ENCODE measurements around the gene ZSCAN18. TPM values are rescaled to one million over a fixed set of nuclear protein-coding genes. Genes with fewer than 3 reads are reported as not detected.

ZSCAN18 gene
- total and polyA plus RNA-seq, 2 of the 13 experiments (the other 11 are each of a cell fraction or from before 2014, with no cell fraction given), result not detected

- TF ChIP-seq FUBP1 (CRISPR knock-in tag; IDR thresholded peaks at IDR 0.05; ENCODE audit: borderline replicate concordance), result no peak
Measured at GRCh38 chr19:58123354-58123753, 25.3 kb upstream of the ZSCAN18 start (continued).

GRCh38 chr19:58118979-58119733 is 21.1 kb upstream of the ZSCAN18 start:
- intact Hi-C loops (cut with micrococcal nuclease; ENCODE audit: unreplicated experiment) (no loop called here), in situ Hi-C loops (cut with HindIII; ENCODE audit: extremely low pct_ligation_motif_present, low pct_unique_long_range_greater_than_20kb) (no loop called here)
- ChIA-PET POLR2A (no interaction called here), CTCF (ENCODE audit: low intra/inter-chr PET ratio, low total read pairs) (no interaction called here)
- no peaks in the 10 kb centered on the region for H3K36me3 ChIP-seq (replicated peaks in 1 of 2; ENCODE audit: control insufficient read depth in 1 of 2, insufficient read depth in 2 of 2, low read length in 2 of 2)
- FAIRE-seq (no peak), ATAC-seq (no peak), DNase-seq (ENCODE audit: low spot score) (no peak)
- H2AFZ ChIP-seq (ENCODE audit: low read length), result no peak overlapping the region
- H4K20me1 ChIP-seq (ENCODE audit: insufficient read depth, low read length), result no peaks in the 10 kb centered on the region
- BruUV-seq (replicated peaks), result no TSS peak
- H3K9me3 ChIP-seq (ENCODE audit: low read length), result peaks cover 89% of the 10 kb centered on the region
- no peaks in the 10 kb centered on the region for H3K27me3 ChIP-seq (ENCODE audit: control insufficient read depth in 1 of 2, insufficient read depth in 2 of 2, low read length in 2 of 2)
- no peaks in the 10 kb centered on the region for H3K79me2 ChIP-seq (ENCODE audit: insufficient read depth, low read length)
- no peaks in the 10 kb centered on the region for H3K4me1 ChIP-seq (ENCODE audit: insufficient read depth, low read length)
- H3K4me3 ChIP-seq (replicated peaks in 1 of 3; ENCODE audit: insufficient read depth in 1 of 3, low read depth in 2 of 3, low read length in 3 of 3), result no peak overlapping the region
- 56% methylated on average over 5 of the region's 5 CpGs for WGBS (ENCODE audit: low lambda C conversion rate)
- H3K27ac ChIP-seq (ENCODE audit: extremely low read length, insufficient read depth, low read length), result no peak overlapping the region
- H3K4me2 ChIP-seq (ENCODE audit: low read depth, low read length), result no peak overlapping the region
- TF ChIP-seq GMEB1 (CRISPR knock-in tag; IDR thresholded peaks at IDR 0.05; ENCODE audit: borderline replicate concordance) (no peak), YEATS4 (CRISPR knock-in tag; IDR thresholded peaks at IDR 0.05; ENCODE audit: borderline replicate concordance) (no peak), JUN (CRISPR knock-in tag; IDR thresholded peaks at IDR 0.05) (no peak), SMAD3 (CRISPR knock-in tag; IDR thresholded peaks at IDR 0.05) (no peak), SP4 (CRISPR knock-in tag; IDR thresholded peaks at IDR 0.05) (no peak), POLR2G (IDR thresholded peaks at IDR 0.05; ENCODE audit: low read depth, low read length) (no peak), DNMT1 (CRISPR knock-in tag; IDR thresholded peaks at IDR 0.05) (no peak), ZNF776 (CRISPR knock-in tag; IDR thresholded peaks at IDR 0.05) (no peak), HNRNPK (IDR thresholded peaks at IDR 0.05; ENCODE audit: low read depth, low read length, poor library complexity, severe bottlenecking) (no peak), ZNF652 (CRISPR knock-in tag; IDR thresholded peaks at IDR 0.05; ENCODE audit: borderline replicate concordance, low read depth) (no peak), ZNF709 (CRISPR knock-in tag; IDR thresholded peaks at IDR 0.05) (no peak), ZNF7 (CRISPR knock-in tag; IDR thresholded peaks at IDR 0.05) (peak; percentile 91), CEBPB (IDR thresholded peaks at IDR 0.05; ENCODE audit: borderline replicate concordance, low read depth, low read length) (peak; percentile 74), E2F1 (CRISPR knock-in tag; IDR thresholded peaks at IDR 0.05) (no peak)
- no peak overlapping the region for H3K9ac ChIP-seq (ENCODE audit: insufficient read depth, low read depth, low read length)
